C4-2B (cell line): ENCODE results near the gene GLIPR1L2.
"Not testable (repeated sequence)": the region's sequence is repeated elsewhere in the genome, so short reads cannot be mapped to it uniquely, and the experiment has no call there.

Experiments used
- H3K27ac ChIP-seq: fragments of 450-650 bp; 2 replicates; pipeline ENCODE4 v1.5.1; 2017
- CTCF ChIP-seq: fragments of 450-650 bp; conservative IDR thresholded peaks from 2 replicates; pipeline ENCODE4 v1.5.1; 2017; ENCODE audit warnings: mild to moderate bottlenecking
- ZFX ChIP-seq: fragments of 450-650 bp; IDR thresholded peaks from 2 replicates; pipeline ENCODE4 v1.6.1; 2017

The GLIPR1L2 gene

GRCh38 chr12:75390899-75391538 is at the start of gene GLIPR1L2:
TSS of gene GLIPR1L2 (plus strand) at chr12:75391089. CDS start at chr12:75391117, 28 bp downstream.
- TF ChIP-seq ZFX: 0 out of 2 replicates have a peak, but pooled peaks have one; percentile 9
- peak; percentile 91 for TF ChIP-seq CTCF
- H3K27ac ChIP-seq: peak within 1 kb of the TSS; percentile 76

GRCh38 chr12:75341873-75342272 is 49.0 kb upstream of the GLIPR1L2 start:
- no peak overlapping the region for H3K27ac ChIP-seq
- TF ChIP-seq ZFX (no peak), CTCF (no peak)

- TF ChIP-seq ZFX (no peak), CTCF (no peak)
- no peak overlapping the region for H3K27ac ChIP-seq
These were observed 45.4 kb upstream of the GLIPR1L2 start for GRCh38 chr12:75345531-75345930.

GRCh38 chr12:75346215-75346614 is 44.7 kb upstream of the GLIPR1L2 start:
- not testable (repeated sequence) for H3K27ac ChIP-seq

GRCh38 chr12:75349946-75350345 is 40.9 kb upstream of the GLIPR1L2 start:
- TF ChIP-seq ZFX: no peak
- no peak for TF ChIP-seq CTCF
- H3K27ac ChIP-seq: no peak overlapping the region

- H3K27ac ChIP-seq: no peak overlapping the region
- TF ChIP-seq CTCF: no peak
- no peak for TF ChIP-seq ZFX
These were observed 40.5 kb upstream of the GLIPR1L2 start for GRCh38 chr12:75350413-75350812.

GRCh38 chr12:75354011-75354410 is 36.9 kb upstream of the GLIPR1L2 start:
- H3K27ac ChIP-seq: no peak overlapping the region
- TF ChIP-seq CTCF: no peak
- TF ChIP-seq ZFX: no peak

GRCh38 chr12:75360920-75361319 is 30.0 kb upstream of the GLIPR1L2 start:
- no peak overlapping the region for H3K27ac ChIP-seq
- TF ChIP-seq ZFX (no peak), CTCF (no peak)
